ENCODE results near the gene FNTB. TPM values are rescaled to one million over a fixed set of nuclear protein-coding genes. Genes with fewer than 3 reads are reported as not detected.

The FNTB gene
- total and polyA plus RNA-seq, 9 of the 15 experiments (the other 6 are each of a cell fraction or from before 2014, with no cell fraction given) = 6.9 to 23.2 (median 12.2) TPM

GRCh38 chr14:65104791-65105190, 118.1 kb downstream of the FNTB start:
- no peak overlapping the region for H3K9ac ChIP-seq (ENCODE audit: insufficient read depth in 1 of 2, low read depth in 2 of 2, low read length in 2 of 2)
- POLR2A ChIA-PET = interaction anchor here (1.1 to 1.2 kb wide), 2 partner anchors 13 to 23 kb away, joined by 3 to 4 read pairs; no protein-coding TSS in a partner anchor
- no peak overlapping the region for H3K4me3 ChIP-seq
- peaks cover 23 to 37% of the 10 kb centered on the region in 2 experiments for H3K4me1 ChIP-seq (replicated peaks in 1 of 2; ENCODE audit: control insufficient read depth in 2 of 2, insufficient read depth in 2 of 2, low read length in 2 of 2)
- H2AFZ ChIP-seq (ENCODE audit: low read depth, low read length) = no peak overlapping the region
- 82% methylated on average over 3 of the region's 3 CpGs for WGBS (ENCODE audit: insufficient coverage, low coverage, missing lambda C conversion rate)
- ATAC-seq = no peak
- no peak overlapping the region for H3K27ac ChIP-seq (ENCODE audit: extremely low read depth, low read depth, low read length)
- FAIRE-seq = no peak
- H4K20me1 ChIP-seq (replicated peaks; ENCODE audit: control insufficient read depth, insufficient read depth, low read length) = no peaks in the 10 kb centered on the region
- H3K9me1 ChIP-seq (ENCODE audit: control insufficient read depth, insufficient read depth, low read length) = no peaks in the 10 kb centered on the region
- H3K9me3 ChIP-seq (replicated peaks; ENCODE audit: control insufficient read depth, insufficient read depth, low read depth, low read length) = no peaks in the 10 kb centered on the region
- no peaks in the 10 kb centered on the region for H3K27me3 ChIP-seq (ENCODE audit: control insufficient read depth in 2 of 2, insufficient read depth in 2 of 2, low read length in 2 of 2)
- H3K36me3 ChIP-seq (ENCODE audit: control insufficient read depth, insufficient read depth, low read length) = peaks cover 12% of the 10 kb centered on the region; the same call in 2 of the 3 replicates
- in situ Hi-C loops (cut with MboI) = no loop called here
- H3K79me2 ChIP-seq (ENCODE audit: control insufficient read depth, insufficient read depth, low read length) = peaks cover 24% of the 10 kb centered on the region
- BruUV-seq (replicated peaks) = no TSS peak
- DNase-seq (ENCODE audit: extremely low read depth in 1 of 4, low spot score in 3 of 4) = no peak
- CTCF ChIA-PET (ENCODE audit: low intra/inter-chr PET ratio) = no interaction called here
- H3K4me2 ChIP-seq (ENCODE audit: insufficient read depth, low read length) = no peak overlapping the region
- intact Hi-C loops (cut with micrococcal nuclease) = loop anchor here (5.0 kb wide), 1 partner anchor 62 kb away; no protein-coding TSS in a partner anchor
- no peak for TF ChIP-seq FOXP1 (CRISPR knock-in tag; IDR thresholded peaks at IDR 0.05)
- no peak for TF ChIP-seq SMAD1 (IDR thresholded peaks at IDR 0.05; ENCODE audit: low read depth, low read length, partially characterized antibody)
- TF ChIP-seq TFE3 (CRISPR knock-in tag; IDR thresholded peaks at IDR 0.05) = no peak
- TF ChIP-seq ETS1 (conservative IDR thresholded peaks at IDR 0.05; ENCODE audit: control insufficient read depth, low read depth, low read length) = no peak
- no peak for TF ChIP-seq EWSR1 (IDR thresholded peaks at IDR 0.05; ENCODE audit: borderline replicate concordance, low read depth, partially characterized antibody)
- no peak for TF ChIP-seq ZNF232 (CRISPR knock-in tag; IDR thresholded peaks at IDR 0.05)
- TF ChIP-seq EGR1 (conservative IDR thresholded peaks at IDR 0.05) = no peak
- TF ChIP-seq ZNF277 (CRISPR knock-in tag; IDR thresholded peaks at IDR 0.05; ENCODE audit: borderline replicate concordance) = no peak
- TF ChIP-seq MAZ (CRISPR knock-in tag; conservative IDR thresholded peaks at IDR 0.05 in 1 of 2, IDR thresholded peaks at IDR 0.05 in 1 of 2) = no peak
- TF ChIP-seq HNRNPLL (IDR thresholded peaks at IDR 0.05; ENCODE audit: low read depth, low read length, poor library complexity, severe bottlenecking) = no peak
- TF ChIP-seq IFI16 (CRISPR knock-in tag; IDR thresholded peaks at IDR 0.05) = no peak
- no peak for TF ChIP-seq NFIX (CRISPR knock-in tag; IDR thresholded peaks at IDR 0.05; ENCODE audit: low read depth)
- no peak for TF ChIP-seq TSC22D4 (tag; IDR thresholded peaks at IDR 0.05)
- TF ChIP-seq ZNF347 (CRISPR knock-in tag; IDR thresholded peaks at IDR 0.05; ENCODE audit: low read depth) = no peak

Measured in K562 (cell line).